Mesenchymal stem cell (in vitro differentiated cells and primary cell): ENCODE measurements around the gene TMEM214.

ENCODE experiments used
- DNase-seq: peaks from one replicate; pipeline ENCODE4 v3.0.0-alpha.2; 2013
- H2AFZ ChIP-seq: one replicate; pipeline ENCODE4 v1.6.1; 2013; ENCODE audit warnings: low read depth, mild to moderate bottlenecking, control low read depth, inconsistent platforms, low read length, moderate library complexity
- H2AK5ac ChIP-seq: 2 replicates; pipeline ENCODE4 v1.6.1; 2013; ENCODE audit warnings: low read length, moderate library complexity, mild to moderate bottlenecking, inconsistent platforms; ENCODE audit not compliant: severe bottlenecking
- H2BK120ac ChIP-seq: one replicate; pipeline ENCODE4 v1.6.1; 2013; ENCODE audit warnings: low read depth, mild to moderate bottlenecking, inconsistent platforms, low read length, moderate library complexity
- H2BK12ac ChIP-seq, 2 experiments: one replicate each; pipeline ENCODE4 v1.6.1; 2013; ENCODE audit warnings: inconsistent platforms in 2 of 2, low read length in 2 of 2, mild to moderate bottlenecking in 2 of 2, moderate library complexity in 2 of 2, control low read depth in 1 of 2
- H2BK15ac ChIP-seq: one replicate; pipeline ENCODE4 v1.6.1; 2013; ENCODE audit warnings: mild to moderate bottlenecking, low read depth, inconsistent platforms; ENCODE audit not compliant: poor library complexity, severe bottlenecking
- H2BK5ac ChIP-seq: 2 replicates; pipeline ENCODE4 v1.6.1; 2013; ENCODE audit warnings: low read depth, mild to moderate bottlenecking, low read length, control low read depth, inconsistent platforms; ENCODE audit not compliant: poor library complexity, severe bottlenecking
- H3K14ac ChIP-seq, 2 experiments: one replicate each; pipeline ENCODE4 v1.6.1; 2013; ENCODE audit warnings: inconsistent platforms in 2 of 2, low read length in 2 of 2, control low read depth in 1 of 2, mild to moderate bottlenecking in 1 of 2, moderate library complexity in 1 of 2
- H3K18ac ChIP-seq, 2 experiments: one replicate each; pipeline ENCODE4 v1.6.1; 2013; ENCODE audit warnings: inconsistent platforms in 2 of 2, low read length in 2 of 2, control low read depth in 1 of 2, low read depth in 1 of 2, mild to moderate bottlenecking in 1 of 2
- H3K23ac ChIP-seq, 2 experiments: one replicate each; pipeline ENCODE4 v1.6.1; 2013; ENCODE audit warnings: inconsistent platforms in 2 of 2, low read length in 2 of 2, mild to moderate bottlenecking in 2 of 2, moderate library complexity in 2 of 2, control low read depth in 1 of 2
- H3K27ac ChIP-seq: 2 replicates; pipeline ENCODE4 v1.5.1; 2013; ENCODE audit warnings: mild to moderate bottlenecking, moderate library complexity, low read length, control low read depth, inconsistent platforms; ENCODE audit not compliant: poor library complexity, severe bottlenecking
- H3K27me3 ChIP-seq, 2 experiments: 2 replicates each; pipeline versions ENCODE4 v1.6.1 to v1.7.0; 2013; ENCODE audit warnings: low read length in 2 of 2, mild to moderate bottlenecking in 2 of 2, moderate library complexity in 2 of 2, control low read depth in 1 of 2, inconsistent platforms in 1 of 2; ENCODE audit not compliant: control insufficient read depth in 1 of 2, insufficient read depth in 1 of 2
- H3K36me3 ChIP-seq, 2 experiments: 2 replicates each; pipeline versions ENCODE4 v1.6.1 to v1.7.0; 2013; ENCODE audit warnings: low read length in 2 of 2, control low read depth in 1 of 2, inconsistent platforms in 1 of 2, low read depth in 1 of 2, mild to moderate bottlenecking in 1 of 2; ENCODE audit not compliant: insufficient read depth in 2 of 2, control insufficient read depth in 1 of 2
- H3K4ac ChIP-seq, 2 experiments: one replicate each; pipeline ENCODE4 v1.6.1; 2013; ENCODE audit warnings: inconsistent platforms in 2 of 2, low read length in 2 of 2, mild to moderate bottlenecking in 2 of 2, moderate library complexity in 2 of 2, control low read depth in 1 of 2, low read depth in 1 of 2
- H3K4me1 ChIP-seq: 2 replicates; pipeline ENCODE4 v1.6.1; 2013; ENCODE audit warnings: low read depth, low read length, control low read depth; ENCODE audit not compliant: control insufficient read depth, insufficient read depth
- H3K4me2 ChIP-seq: 2 replicates; pipeline ENCODE4 v1.6.1; 2013; ENCODE audit warnings: low read length, mild to moderate bottlenecking, inconsistent platforms; ENCODE audit not compliant: poor library complexity, severe bottlenecking
- H3K4me3 ChIP-seq, 2 experiments: 2 replicates each; pipeline versions ENCODE4 v1.5.1 to v1.7.0; 2013; ENCODE audit warnings: low read length in 2 of 2, mild to moderate bottlenecking in 2 of 2, control low read depth in 1 of 2, low read depth in 1 of 2; ENCODE audit not compliant: insufficient read depth in 1 of 2
- H3K79me1 ChIP-seq: replicated peaks from 2 replicates; pipeline ENCODE4 v1.6.1; 2013; ENCODE audit warnings: mild to moderate bottlenecking, control low read depth, low read length, inconsistent platforms; ENCODE audit not compliant: poor library complexity, severe bottlenecking
- H3K9ac ChIP-seq: 2 replicates; pipeline ENCODE4 v1.7.0; 2013; ENCODE audit warnings: mild to moderate bottlenecking, low read length, moderate library complexity
- H3K9me3 ChIP-seq: 2 replicates; pipeline ENCODE4 v1.7.0; 2013; ENCODE audit warnings: mild to moderate bottlenecking, low read length; ENCODE audit not compliant: control insufficient read depth
- H4K8ac ChIP-seq: one replicate; pipeline ENCODE4 v1.6.1; 2013; ENCODE audit warnings: inconsistent platforms, mild to moderate bottlenecking, low read length, moderate library complexity
- H4K91ac ChIP-seq: one replicate; pipeline ENCODE4 v1.6.1; 2013; ENCODE audit warnings: mild to moderate bottlenecking, low read length, inconsistent platforms
- WGBS: methylation state at CpG from one replicate; pipeline ENCODE4 v1.1.7; 2013; ENCODE audit warnings: mixed read lengths; 5-methylcytosine and 5-hydroxymethylcytosine counted together

Gene TMEM214

GRCh38 chr2:27009716-27010115 is 23.0 kb upstream of the TMEM214 start:
- 93% methylated on average over 2 of the region's 2 CpGs for WGBS
- peak overlapping the region in 1 of 2 experiments; percentile 76 for H3K4ac ChIP-seq
- no peak overlapping the region for H3K9ac ChIP-seq
- peak overlapping the region in 1 of 2 experiments; percentile 46 for H2BK12ac ChIP-seq
- H3K18ac ChIP-seq = peak overlapping the region in 1 of 2 experiments; percentile 73
- H2AK5ac ChIP-seq = peak overlapping the region; percentile 38
- no peak overlapping the region for H2BK5ac ChIP-seq
- peaks cover 4% of the 10 kb centered on the region in 2 experiments for H3K36me3 ChIP-seq
- no peak overlapping the region for H3K4me3 ChIP-seq
- H3K27me3 ChIP-seq = peaks cover 0 to 14% of the 10 kb centered on the region in 2 experiments
- no peak overlapping the region for H4K91ac ChIP-seq
- no peak overlapping the region for H3K27ac ChIP-seq
- H2BK15ac ChIP-seq = no peak overlapping the region
- no peaks in the 10 kb centered on the region for H3K79me1 ChIP-seq
- no peak for DNase-seq
- H3K9me3 ChIP-seq = no peaks in the 10 kb centered on the region
- H3K14ac ChIP-seq = no peak overlapping the region
- no peak overlapping the region for H4K8ac ChIP-seq
- H3K4me2 ChIP-seq = no peak overlapping the region
- H2BK120ac ChIP-seq = no peak overlapping the region
- no peak overlapping the region for H3K23ac ChIP-seq
- H3K4me1 ChIP-seq = peaks cover 3% of the 10 kb centered on the region
- no peak overlapping the region for H2AFZ ChIP-seq

GRCh38 chr2:27010139-27010538 is 22.6 kb upstream of the TMEM214 start:
- Histone ChIP-seq H3K9me3 (no peaks in the 10 kb centered on the region), H3K4me3 (no peak overlapping the region), H2BK15ac (no peak overlapping the region), H3K4ac (no peak overlapping the region), H3K79me1 (no peaks in the 10 kb centered on the region), H3K4me1 (peaks cover 3% of the 10 kb centered on the region), H3K9ac (no peak overlapping the region), H3K36me3 (peaks cover 4% of the 10 kb centered on the region in 2 experiments), H3K27me3 (peaks cover 0 to 14% of the 10 kb centered on the region in 2 experiments), H4K8ac (no peak overlapping the region), H3K18ac (no peak overlapping the region), H2BK120ac (no peak overlapping the region), H2AFZ (no peak overlapping the region), H2BK5ac (no peak overlapping the region), H2AK5ac (no peak overlapping the region), H3K14ac (no peak overlapping the region), H4K91ac (no peak overlapping the region), H3K4me2 (no peak overlapping the region), H2BK12ac (no peak overlapping the region), H3K27ac (no peak overlapping the region), H3K23ac (no peak overlapping the region)
- WGBS = 45% methylated on average over 2 of the region's 3 CpGs
- peak; percentile 25 for DNase-seq

- H2AK5ac ChIP-seq = no peak overlapping the region
- no peak overlapping the region for H2BK12ac ChIP-seq
- H2BK15ac ChIP-seq = no peak overlapping the region
- WGBS = 99% methylated on average over 4 of the region's 4 CpGs
- no peak overlapping the region for H4K8ac ChIP-seq
- H2BK120ac ChIP-seq = no peak overlapping the region
- H3K14ac ChIP-seq = no peak overlapping the region
- H3K79me1 ChIP-seq = peaks cover 3% of the 10 kb centered on the region
- H3K4me2 ChIP-seq = no peak overlapping the region
- no peak overlapping the region for H3K9ac ChIP-seq
- H3K27ac ChIP-seq = no peak overlapping the region
- no peak overlapping the region for H3K4ac ChIP-seq
- no peak for DNase-seq
- H2BK5ac ChIP-seq = no peak overlapping the region
- H4K91ac ChIP-seq = no peak overlapping the region
- H3K23ac ChIP-seq = no peak overlapping the region
- no peak overlapping the region for H3K4me3 ChIP-seq
- H3K4me1 ChIP-seq = peaks cover 8% of the 10 kb centered on the region
- H3K36me3 ChIP-seq = peaks cover 4% of the 10 kb centered on the region in 2 experiments
- H2AFZ ChIP-seq = no peak overlapping the region
- H3K18ac ChIP-seq = no peak overlapping the region
- H3K27me3 ChIP-seq = peaks cover 0 to under 1% of the 10 kb centered on the region in 2 experiments
- H3K9me3 ChIP-seq = no peaks in the 10 kb centered on the region
These were observed 19.0 kb upstream of the TMEM214 start for GRCh38 chr2:27013738-27014137.

- no peak for DNase-seq
- Histone ChIP-seq H4K91ac (peak overlapping the region; percentile 87), H3K9me3 (no peaks in the 10 kb centered on the region), H3K14ac (peak overlapping the region in 1 of 2 experiments; percentile 0), H3K4me1 (peaks cover 8% of the 10 kb centered on the region), H2AFZ (no peak overlapping the region), H3K18ac (peak overlapping the region; percentile 15 to 75), H4K8ac (peak overlapping the region; percentile 59), H3K23ac (peak overlapping the region in 1 of 2 experiments; percentile 16), H3K27me3 (no peaks in the 10 kb centered on the region), H2AK5ac (no peak overlapping the region), H3K4ac (peak overlapping the region; percentile 42 to 80), H3K4me2 (no peak overlapping the region), H3K79me1 (peaks cover 3% of the 10 kb centered on the region), H2BK12ac (peak overlapping the region; percentile 15 to 66), H3K4me3 (no peak overlapping the region), H2BK5ac (no peak overlapping the region), H3K27ac (no peak overlapping the region), H2BK15ac (no peak overlapping the region), H3K36me3 (peaks cover 4% of the 10 kb centered on the region in 2 experiments), H3K9ac (peak overlapping the region; percentile 47), H2BK120ac (peak overlapping the region; percentile 67)
- 92% methylated on average over 8 of the region's 8 CpGs for WGBS
These were observed 17.9 kb upstream of the TMEM214 start for GRCh38 chr2:27014771-27015433.
